Thymus (tissue), 11 donors: ENCODE results near the gene CMTM5. TPM values are rescaled to one million over a fixed set of nuclear protein-coding genes. Genes with fewer than 3 reads are reported as not detected.

Experiments
- DNase-seq, 9 donors: peaks; one replicate each; pipeline ENCODE4 v3.0.0-alpha.2; 2013; ENCODE audit warnings: low spot score in 9 of 9, low read depth in 6 of 9, missing footprints in 1 of 9
- H3K27ac ChIP-seq, 2 donors: one replicate each; pipeline ENCODE4 v1.5.1; 2013; ENCODE audit warnings: control low read depth in 1 of 2, low read depth in 1 of 2, low read length in 1 of 2, mild to moderate bottlenecking in 1 of 2, moderate library complexity in 1 of 2
- H3K27me3 ChIP-seq, 2 donors: one replicate each; pipeline ENCODE4 v1.5.1; 2013; ENCODE audit warnings: low read length in 1 of 2; ENCODE audit not compliant: control insufficient read depth in 2 of 2, insufficient read depth in 1 of 2
- H3K36me3 ChIP-seq, 2 donors: one replicate each; pipeline ENCODE4 v1.5.1; 2013; ENCODE audit warnings: low read length in 1 of 2, mild to moderate bottlenecking in 1 of 2, moderate library complexity in 1 of 2; ENCODE audit not compliant: control insufficient read depth in 2 of 2, insufficient read depth in 2 of 2
- H3K4me1 ChIP-seq, 2 donors: one replicate each; pipeline ENCODE4 v1.5.1; 2013; ENCODE audit warnings: low read length in 2 of 2; ENCODE audit not compliant: control insufficient read depth in 2 of 2, insufficient read depth in 2 of 2
- H3K4me3 ChIP-seq, 2 donors: one replicate each; pipeline ENCODE4 v1.5.1; 2013; ENCODE audit warnings: low read length in 2 of 2, control low read depth in 1 of 2, mild to moderate bottlenecking in 1 of 2
- H3K9me3 ChIP-seq, 2 donors: one replicate each; pipeline ENCODE4 v1.5.1; 2013; ENCODE audit warnings: low read length in 1 of 2, mild to moderate bottlenecking in 1 of 2; ENCODE audit not compliant: control insufficient read depth in 2 of 2, insufficient read depth in 1 of 2
- WGBS: extraction: QIAGEN DNeasy Blood & Tissue Kit; methylation state at CpG from one replicate; pipeline ENCODE4 v1.1.7; 2013; 5-methylcytosine and 5-hydroxymethylcytosine counted together
- polyA plus RNA-seq: library from polyadenylated mRNA; stranded (reverse); fragments of 200-250 nt; gene quantifications from one replicate; pipeline ENCODE4 v1.2.3, GENCODE V29; 2013
- total RNA-seq: library from RNA; stranded (reverse); fragments of 120-200 nt; gene quantifications from one replicate; pipeline ENCODE4 v1.2.4, GENCODE V29; 2013
- donor health status: healthy.

The CMTM5 gene
- total and polyA plus RNA-seq, 2 donors: 0.05 to 0.37 TPM

- H3K27me3 ChIP-seq: peaks cover 0 to 34% of the 10 kb centered on the region in 2 donors
- no peaks in the 10 kb centered on the region for H3K4me1 ChIP-seq
- no peak for DNase-seq
- H3K27ac ChIP-seq: no peak overlapping the region
- H3K4me3 ChIP-seq: no peak overlapping the region
- H3K9me3 ChIP-seq: no peaks in the 10 kb centered on the region
- no peaks in the 10 kb centered on the region for H3K36me3 ChIP-seq
- WGBS: 93% methylated on average over 3 of the region's 3 CpGs
These were observed 3.8 kb upstream of the CMTM5 start for GRCh38 chr14:23373041-23373440.

DNA sequence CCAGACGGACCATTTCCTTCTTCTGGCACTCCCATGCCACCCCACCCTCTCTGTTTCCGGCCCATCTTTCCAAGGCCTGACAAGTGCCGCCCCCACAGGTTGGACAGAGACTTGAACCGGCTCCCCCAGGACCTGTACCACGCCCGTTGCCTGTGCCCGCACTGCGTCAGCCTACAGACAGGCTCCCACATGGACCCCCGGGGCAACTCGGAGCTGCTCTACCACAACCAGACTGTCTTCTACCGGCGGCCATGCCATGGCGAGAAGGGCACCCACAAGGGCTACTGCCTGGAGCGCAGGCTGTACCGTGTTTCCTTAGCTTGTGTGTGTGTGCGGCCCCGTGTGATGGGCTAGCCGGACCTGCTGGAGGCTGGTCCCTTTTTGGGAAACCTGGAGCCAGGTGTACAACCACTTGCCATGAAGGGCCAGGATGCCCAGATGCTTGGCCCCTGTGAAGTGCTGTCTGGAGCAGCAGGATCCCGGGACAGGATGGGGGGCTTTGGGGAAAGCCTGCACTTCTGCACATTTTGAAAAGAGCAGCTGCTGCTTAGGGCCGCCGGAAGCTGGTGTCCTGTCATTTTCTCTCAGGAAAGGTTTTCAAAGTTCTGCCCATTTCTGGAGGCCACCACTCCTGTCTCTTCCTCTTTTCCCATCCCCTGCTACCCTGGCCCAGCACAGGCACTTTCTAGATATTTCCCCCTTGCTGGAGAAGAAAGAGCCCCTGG lies 1.2 kb upstream of the CMTM5 start:
- no peak for DNase-seq
- H3K27ac ChIP-seq: no peak overlapping the region
- H3K4me3 ChIP-seq: no peak overlapping the region
- H3K27me3 ChIP-seq: peaks cover 0 to 25% of the 10 kb centered on the region in 2 donors
- H3K36me3 ChIP-seq: no peaks in the 10 kb centered on the region
- WGBS: 96% methylated on average over 21 of the region's 21 CpGs
- no peaks in the 10 kb centered on the region for H3K9me3 ChIP-seq
- H3K4me1 ChIP-seq: no peaks in the 10 kb centered on the region

DNA sequence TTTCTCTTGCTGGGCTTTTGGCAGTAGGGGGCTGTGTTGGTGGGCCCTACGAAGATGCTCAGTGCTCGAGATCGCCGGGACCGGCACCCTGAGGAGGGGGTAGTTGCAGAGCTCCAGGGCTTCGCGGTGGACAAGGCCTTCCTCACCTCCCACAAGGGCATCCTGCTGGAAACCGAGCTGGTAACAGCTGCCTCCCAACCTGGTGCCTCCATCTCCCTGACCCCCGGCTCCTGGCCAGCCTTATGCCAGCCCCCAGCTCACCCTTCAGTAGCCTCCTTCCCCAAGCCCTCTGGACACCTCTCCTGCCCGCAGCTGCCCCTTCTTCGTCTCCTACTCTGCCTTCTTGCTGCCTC lies 328 bp downstream of the CMTM5 start:
- Histone ChIP-seq H3K9me3 (no peaks in the 10 kb centered on the region), H3K36me3 (no peaks in the 10 kb centered on the region), H3K4me1 (no peaks in the 10 kb centered on the region), H3K27me3 (peaks cover 0 to 29% of the 10 kb centered on the region in 2 donors), H3K4me3 (no peak overlapping the region), H3K27ac (no peak overlapping the region)
- no peak for DNase-seq
- 91% methylated on average over 11 of the region's 11 CpGs for WGBS

DNA sequence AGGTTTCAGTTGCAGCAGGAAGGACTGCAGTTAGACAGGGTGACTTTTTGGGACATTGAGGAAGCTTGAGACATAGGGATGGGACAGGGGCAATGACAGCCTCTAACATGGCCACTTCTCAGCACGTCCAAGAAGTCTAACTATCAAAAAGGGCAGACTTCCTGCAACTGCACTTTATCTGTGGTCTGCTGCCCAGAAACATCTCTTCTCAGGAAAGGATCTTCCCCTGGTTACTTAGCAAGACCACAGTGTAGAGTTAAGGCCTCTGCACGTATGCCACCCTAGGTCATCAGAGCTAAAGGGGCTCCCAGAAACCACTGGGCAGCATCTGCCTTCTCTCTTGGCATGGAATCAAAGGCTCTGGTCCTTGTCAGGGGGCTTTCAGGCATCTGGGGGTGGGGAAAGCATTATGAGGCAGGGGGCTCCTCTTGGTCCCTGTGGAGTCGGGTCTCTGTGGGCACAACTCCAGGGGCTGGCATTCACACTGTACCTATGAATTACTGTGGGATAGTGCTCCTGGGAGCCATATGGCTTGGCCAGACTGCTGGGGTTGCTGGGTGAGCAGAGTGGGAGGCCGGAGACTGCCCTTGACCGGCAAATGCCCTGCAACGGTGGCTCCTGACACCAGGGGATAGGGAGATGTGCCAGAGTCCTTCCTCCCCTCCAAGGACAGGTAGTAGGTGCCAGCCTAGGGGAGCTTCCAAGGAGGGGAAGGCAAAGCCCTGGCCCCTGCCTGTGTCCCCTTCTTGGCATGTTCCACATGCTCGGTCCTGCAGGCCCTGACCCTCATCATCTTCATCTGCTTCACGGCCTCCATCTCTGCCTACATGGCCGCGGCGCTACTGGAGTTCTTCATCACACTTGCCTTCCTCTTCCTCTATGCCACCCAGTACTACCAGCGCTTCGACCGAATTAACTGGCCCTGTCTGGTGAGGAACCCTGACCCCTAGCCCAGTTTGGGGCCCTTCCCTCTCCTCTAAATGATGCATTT lies 1.0 kb downstream of the CMTM5 start:
- no peak for DNase-seq
- Histone ChIP-seq H3K27me3 (peaks cover 0 to 35% of the 10 kb centered on the region in 2 donors), H3K9me3 (no peaks in the 10 kb centered on the region), H3K4me3 (no peak overlapping the region), H3K36me3 (no peaks in the 10 kb centered on the region), H3K27ac (no peak overlapping the region), H3K4me1 (no peaks in the 10 kb centered on the region)
- 92% methylated on average over 14 of the region's 14 CpGs for WGBS

GRCh38 chr14:23378612-23379220 lies 1.9 kb downstream of the CMTM5 start:
- H3K4me3 ChIP-seq: no peak overlapping the region
- H3K27ac ChIP-seq: no peak overlapping the region
- H3K9me3 ChIP-seq: no peaks in the 10 kb centered on the region
- DNase-seq: no peak
- peaks cover 0 to 32% of the 10 kb centered on the region in 2 donors for H3K27me3 ChIP-seq
- H3K4me1 ChIP-seq: no peaks in the 10 kb centered on the region
- no peaks in the 10 kb centered on the region for H3K36me3 ChIP-seq
- WGBS: 93% methylated on average over 11 of the region's 11 CpGs

DNA sequence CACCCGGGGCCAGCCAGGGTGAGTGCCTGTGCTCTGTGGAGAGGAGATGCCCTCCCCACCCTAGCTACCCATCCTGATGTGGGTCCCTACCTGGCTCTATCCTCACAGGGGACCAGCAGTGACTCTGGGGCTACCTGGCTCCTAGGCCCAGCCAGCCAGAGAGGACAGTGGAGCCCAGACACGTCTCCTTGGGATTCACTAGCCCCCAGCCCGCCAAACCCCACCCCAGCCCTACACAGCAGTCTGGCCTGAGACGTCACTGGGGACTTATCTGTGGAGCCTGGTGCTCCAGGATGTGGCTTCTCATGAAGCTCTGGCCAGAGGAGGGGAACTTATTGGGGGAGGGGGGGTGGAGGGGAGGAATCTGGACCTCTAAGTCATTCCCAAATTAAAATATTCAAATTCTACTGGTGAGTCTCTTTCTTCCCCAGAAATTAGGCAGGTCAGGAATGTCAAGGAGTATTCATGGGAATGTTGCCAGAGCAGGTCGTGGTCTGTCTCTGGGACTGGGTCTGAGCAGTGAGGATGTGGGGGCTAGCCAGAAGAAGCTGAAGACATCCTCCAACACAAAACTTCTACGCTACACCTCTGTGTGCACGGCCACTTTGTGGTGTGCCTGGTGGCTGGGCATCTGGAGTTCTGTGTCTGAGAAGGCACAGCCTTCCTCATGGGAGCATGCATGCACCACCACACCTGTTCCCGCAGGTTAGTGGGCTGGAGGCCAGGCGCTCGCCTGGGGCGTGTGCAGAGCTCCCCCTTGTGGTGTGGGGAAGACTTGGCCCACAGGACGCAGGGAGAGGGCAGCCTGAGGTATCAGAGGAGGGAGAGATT lies 2.7 kb downstream of the CMTM5 start:
- H3K27me3 ChIP-seq: peaks cover 0 to 32% of the 10 kb centered on the region in 2 donors
- peak in 8 of 9 donors; percentile 34 to 77 (median 58) for DNase-seq
- H3K9me3 ChIP-seq: no peaks in the 10 kb centered on the region
- no peaks in the 10 kb centered on the region for H3K4me1 ChIP-seq
- WGBS: 42% methylated on average over 12 of the region's 12 CpGs
- H3K4me3 ChIP-seq: no peak overlapping the region
- H3K27ac ChIP-seq: no peak overlapping the region
- no peaks in the 10 kb centered on the region for H3K36me3 ChIP-seq

DNA sequence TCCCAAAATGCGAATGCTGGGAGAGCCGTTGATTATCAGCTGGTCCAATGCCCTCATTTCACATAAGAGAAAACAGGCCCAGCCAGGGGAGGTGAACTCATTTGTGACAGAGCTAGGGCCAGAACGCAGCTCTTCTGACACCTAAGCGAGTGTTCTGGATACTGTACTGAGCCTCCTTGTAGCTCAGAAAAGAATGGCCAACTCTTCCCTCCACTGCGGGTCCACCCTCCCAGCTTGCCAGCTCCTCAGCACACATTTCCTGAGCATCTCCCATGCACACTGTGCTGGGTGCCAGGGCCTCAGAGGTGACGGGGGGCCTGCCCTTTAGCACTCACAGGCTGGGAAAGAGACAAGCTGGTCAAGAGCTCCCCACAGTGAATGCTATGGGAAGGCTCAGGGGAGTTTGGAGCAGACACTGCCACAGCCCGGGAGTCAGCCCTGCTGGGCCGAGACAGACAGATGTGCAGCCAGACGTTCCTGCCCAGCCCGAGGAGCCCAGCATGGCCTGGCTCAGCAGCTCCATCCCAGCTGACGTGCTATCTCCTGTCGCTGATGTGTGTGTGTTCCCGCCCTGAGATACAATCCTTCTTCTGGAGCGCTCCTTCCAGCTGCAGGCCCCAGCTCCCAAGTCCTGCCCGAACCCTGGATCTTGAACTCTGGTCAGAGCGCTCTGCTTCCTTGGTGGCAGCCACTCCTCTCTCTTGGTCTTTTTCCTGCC lies 3.5 kb downstream of the CMTM5 start:
- no peaks in the 10 kb centered on the region for H3K9me3 ChIP-seq
- H3K36me3 ChIP-seq: no peaks in the 10 kb centered on the region
- H3K27ac ChIP-seq: no peak overlapping the region
- no peaks in the 10 kb centered on the region for H3K4me1 ChIP-seq
- DNase-seq: no peak
- peaks cover 0 to 32% of the 10 kb centered on the region in 2 donors for H3K27me3 ChIP-seq
- 88% methylated on average over 16 of the region's 16 CpGs for WGBS
- H3K4me3 ChIP-seq: no peak overlapping the region

DNA sequence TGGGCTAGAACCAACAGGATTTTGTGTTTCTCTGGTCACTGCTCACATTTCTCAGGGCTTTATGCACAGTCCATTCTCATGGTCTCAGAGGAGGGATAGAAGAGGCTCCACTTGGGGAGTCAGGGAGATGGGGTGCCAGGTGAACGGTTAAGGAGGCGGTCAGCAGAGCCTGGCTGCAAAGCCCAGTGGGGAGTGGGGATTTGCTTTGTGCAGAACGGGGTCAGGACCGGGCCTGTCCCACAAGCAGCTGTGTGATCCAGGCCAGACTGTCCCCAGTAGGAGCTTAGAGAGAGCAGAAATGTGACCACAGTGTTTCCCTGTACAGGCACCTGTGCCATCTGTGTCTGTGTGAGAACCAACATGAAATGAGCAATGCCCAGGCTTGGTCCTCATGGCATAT lies 4.1 kb downstream of the CMTM5 start:
- no peak overlapping the region for H3K4me3 ChIP-seq
- no peaks in the 10 kb centered on the region for H3K9me3 ChIP-seq
- no peak overlapping the region for H3K27ac ChIP-seq
- no peak for DNase-seq
- no peaks in the 10 kb centered on the region for H3K4me1 ChIP-seq
- H3K27me3 ChIP-seq: peaks cover 0 to 33% of the 10 kb centered on the region in 2 donors
- no peaks in the 10 kb centered on the region for H3K36me3 ChIP-seq
- WGBS: 95% methylated on average over 4 of the region's 4 CpGs
